Embryonic facial prominence (tissue), 1 donor: ENCODE results near the gene POLRMT.
"Not testable (repeated sequence)": the region's sequence is repeated elsewhere in the genome, so short reads cannot be mapped to it uniquely, and the experiment has no call there.

Experiments
- DNase-seq: peaks from one replicate; pipeline ENCODE4 v3.0.0-alpha.2; 2016; ENCODE audit errors: extremely low spot score

Gene POLRMT

DNA sequence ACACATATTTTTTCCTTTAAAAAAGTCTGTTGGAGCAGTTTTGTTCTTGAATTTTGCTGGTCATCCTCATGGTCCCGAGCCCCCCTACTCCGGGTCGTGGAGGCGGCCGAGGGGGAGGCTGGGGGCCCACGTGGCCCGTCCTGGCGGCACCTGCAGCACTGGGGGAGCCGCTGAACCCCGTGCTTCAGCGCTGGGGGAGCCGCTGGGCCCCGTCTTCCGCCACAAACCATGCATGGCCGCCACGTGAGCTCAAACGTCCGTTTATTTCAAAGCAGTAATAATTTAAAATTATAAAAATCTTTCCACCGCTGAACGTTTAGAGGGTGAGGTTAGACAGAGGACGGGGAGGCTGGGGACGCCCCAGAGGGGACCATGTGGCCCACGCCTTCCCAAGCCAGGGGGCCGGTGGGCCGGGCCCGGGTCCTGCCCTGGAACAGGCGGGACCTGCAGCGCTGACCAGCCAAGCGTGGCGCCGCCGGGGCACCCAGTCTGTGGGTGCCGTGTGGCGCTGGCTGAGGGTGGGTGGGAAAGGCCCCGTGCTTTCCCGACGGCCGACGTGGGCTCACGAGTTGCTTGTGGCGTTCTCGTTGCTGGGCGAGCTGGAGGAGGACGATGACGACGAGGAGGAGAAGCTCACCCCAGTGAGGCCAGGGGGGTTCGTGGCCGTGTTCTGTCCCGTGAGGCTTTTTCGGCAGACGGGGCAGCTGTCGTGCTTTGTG lies 14.4 kb upstream of the POLRMT start:
- no peak for DNase-seq

DNA sequence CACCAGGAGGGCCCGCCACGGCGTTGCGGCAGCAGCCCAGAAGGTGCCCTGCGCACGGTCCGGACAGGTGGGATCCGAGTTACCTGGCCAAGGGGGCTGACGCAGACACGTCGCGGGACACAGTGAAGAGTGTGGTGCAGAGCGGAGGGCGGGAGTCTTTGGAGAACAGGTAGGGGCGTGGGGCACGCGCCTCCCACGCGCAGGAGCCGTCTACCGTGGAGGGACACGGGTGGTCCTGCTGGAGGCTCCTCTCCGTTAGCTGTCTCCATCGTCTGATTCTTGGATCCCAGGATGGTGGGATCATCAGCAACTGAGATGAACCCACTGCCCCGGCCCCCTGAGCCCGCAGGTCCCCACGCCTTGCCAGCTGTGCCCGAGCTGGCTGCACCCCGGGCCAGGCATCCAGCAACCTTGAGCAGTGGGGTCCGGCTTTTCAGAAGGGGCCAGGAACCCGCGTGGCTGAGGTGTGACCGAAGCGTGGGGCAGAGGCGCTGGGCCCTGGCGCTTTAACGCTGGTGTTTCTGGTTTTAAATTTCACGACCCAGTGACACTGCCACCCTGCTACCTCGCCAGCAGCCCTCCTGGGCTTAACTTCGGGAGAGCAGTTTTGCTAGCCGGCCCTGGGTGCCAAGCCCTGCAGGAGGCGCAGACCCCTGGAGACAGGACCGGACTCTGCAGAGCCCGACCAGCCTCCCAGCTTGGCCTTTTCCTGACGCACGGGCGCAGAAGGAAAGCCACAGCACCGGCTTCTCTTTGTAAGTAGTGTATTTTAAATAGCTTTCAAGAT lies 13.6 kb upstream of the POLRMT start:
- no peak for DNase-seq

DNA sequence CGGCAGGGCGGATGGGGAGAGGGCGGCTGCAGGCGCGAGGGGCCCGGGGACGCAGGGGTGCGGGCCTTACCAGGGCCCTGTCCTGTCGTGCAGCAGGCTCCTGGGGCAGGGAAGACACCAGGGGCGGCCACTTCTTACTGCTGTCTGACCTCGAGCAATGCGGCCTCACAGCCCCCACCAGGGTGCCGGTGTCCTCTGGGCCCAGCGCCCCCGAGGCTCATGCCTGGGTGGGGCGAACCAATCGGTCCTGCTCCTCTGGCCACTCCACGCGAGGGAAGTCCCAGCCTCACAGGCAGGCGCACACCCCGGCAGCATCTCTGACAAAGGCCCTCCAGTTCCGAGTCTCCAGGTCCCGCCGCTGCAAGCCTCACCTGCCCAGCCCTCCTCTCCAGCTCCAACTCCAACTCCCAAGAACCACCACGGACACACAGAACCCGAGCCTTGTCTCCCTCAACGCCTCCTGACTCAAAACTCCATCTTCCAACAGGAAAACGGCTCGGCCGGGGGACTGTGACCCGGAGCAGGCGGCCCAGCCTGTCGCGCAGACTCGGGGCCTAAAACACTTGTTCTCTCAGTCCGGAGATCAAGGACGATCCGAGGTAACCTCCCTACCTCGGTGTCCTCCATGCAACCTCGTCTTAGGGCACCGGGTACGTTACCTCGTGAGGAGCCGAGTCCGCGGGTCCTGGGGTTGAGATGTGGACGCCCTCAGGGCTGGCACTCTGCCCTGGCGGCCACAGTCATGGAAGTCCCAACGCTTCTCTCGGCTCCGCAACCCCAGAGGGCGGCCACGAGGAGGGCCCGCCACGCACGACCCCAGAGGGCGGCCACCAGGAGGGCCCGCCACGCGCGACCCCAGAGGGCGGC lies 12.8 kb upstream of the POLRMT start:
- no peak for DNase-seq

DNA sequence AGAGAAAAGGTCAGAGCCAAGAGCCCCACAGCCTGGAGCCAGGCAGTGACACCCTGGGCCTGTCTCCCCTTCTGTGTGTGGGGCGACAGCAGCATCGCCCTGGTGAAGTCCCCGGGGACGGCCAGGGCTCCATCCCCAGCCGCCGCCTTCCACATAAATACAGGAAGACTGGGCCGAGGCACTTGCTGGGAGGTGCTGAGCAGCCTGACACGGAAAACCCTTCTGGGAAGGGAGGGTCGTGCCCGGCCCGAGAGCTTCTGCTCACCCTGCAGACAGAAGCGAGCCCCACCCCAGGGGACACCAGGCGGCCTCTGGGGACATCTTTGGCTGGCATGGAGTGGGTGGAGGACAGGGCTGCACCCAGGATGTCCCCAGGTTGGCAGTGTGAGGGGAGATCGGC lies 11.5 kb upstream of the POLRMT start:
- DNase-seq: no peak

DNA sequence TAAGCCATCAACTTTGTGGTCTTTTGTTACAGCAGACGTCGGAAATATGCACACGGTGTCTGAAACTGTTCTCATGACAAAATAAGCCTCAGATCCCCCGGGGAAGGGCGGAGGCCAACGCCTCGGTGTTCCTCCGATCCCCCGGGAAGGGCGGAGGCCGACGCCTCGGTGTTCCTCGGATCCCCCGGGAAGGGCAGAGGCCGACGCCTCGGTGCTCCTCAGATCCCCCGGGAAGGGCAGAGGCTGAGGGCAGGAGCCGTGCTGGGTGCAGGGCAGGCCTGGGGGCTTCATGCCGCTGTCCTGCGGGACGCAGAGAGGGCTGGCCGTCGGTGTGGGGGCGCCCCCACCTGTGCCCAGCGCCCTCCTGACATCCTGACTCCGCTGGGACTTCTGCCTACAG lies 11.0 kb upstream of the POLRMT start:
- no peak for DNase-seq

DNA sequence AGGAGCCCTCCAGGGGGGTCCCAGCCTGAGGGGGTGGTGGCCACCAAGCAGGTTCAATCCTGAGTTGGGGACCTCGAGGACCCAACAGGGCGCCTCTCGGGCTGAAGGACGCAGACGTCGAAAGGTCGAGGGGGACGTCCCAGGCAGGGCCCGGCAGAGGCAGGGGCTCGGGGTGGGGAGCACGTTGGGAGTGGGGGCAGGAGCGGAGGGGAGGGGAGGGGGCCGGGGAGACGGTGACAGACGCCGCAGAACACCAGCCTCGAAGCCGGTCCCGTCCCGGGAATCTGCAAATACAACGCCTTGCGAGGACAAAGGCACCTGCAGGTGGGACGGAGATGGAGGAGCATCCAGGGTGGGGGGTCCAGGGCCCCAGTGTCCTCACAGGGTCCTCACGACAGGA lies 10.4 kb upstream of the POLRMT start:
- no peak for DNase-seq

DNA sequence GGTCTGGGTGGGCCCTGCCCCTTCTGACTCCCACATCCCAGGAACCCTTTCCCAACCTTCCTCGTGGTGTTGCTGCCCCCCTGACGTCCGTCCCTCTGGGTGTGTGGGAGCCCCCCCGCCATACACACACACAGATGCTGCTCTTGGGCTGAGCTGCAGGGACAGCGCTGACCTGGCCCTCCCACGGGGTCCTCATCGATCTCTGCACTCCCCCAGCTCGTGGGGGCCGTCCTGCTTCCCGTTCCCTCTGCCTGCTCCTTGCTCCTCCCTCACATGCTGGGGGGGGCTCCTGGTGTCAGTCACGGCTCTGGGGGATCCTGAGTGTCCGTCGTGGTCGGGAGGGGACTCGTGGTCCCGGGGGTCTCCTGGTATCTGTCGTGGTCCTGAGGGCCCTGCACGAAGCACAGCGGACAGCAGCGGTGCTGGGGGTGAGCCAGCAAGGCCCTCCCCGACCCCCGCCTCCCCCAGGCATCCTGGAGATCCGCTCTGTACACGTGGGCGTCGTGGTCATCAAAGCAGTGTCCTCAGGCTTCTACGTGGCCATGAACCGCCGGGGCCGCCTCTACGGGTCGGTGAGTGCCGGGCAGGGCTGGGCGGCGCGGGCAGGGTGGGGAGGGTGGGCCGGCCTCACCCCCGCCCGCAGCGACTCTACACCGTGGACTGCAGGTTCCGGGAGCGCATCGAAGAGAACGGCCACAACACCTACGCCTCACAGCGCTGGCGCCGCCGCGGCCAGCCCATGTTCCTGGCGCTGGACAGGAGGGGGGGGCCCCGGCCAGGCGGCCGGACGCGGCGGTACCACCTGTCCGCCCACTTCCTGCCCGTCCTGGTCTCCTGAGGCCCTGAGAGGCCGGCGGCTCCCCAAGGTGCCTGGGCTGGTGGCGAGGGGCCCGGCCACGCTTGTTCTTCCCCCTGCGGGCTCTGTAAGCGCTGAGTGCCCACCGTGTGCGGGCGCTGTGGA lies 9.7 kb upstream of the POLRMT start:
- no peak for DNase-seq

DNA sequence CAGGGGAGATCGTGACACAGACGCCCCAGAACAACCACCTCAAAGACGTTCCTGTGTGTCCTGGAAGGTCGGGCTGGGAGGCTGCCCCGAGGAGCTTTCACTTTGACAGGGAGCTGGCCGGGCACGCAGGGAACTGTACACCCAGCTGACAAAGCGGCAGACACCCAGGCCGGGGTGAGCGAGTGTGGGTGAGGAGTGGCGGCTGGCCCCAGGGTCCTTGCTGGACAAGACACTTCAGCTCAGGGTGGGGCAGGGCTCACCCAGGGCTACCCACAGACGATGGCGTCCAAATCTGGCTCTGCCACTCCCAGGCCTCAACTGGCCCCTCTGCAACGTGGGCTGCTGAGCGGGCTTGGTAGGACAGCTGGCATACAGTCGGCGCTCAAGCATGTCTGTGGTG lies 8.4 kb upstream of the POLRMT start:
- no peak for DNase-seq

DNA sequence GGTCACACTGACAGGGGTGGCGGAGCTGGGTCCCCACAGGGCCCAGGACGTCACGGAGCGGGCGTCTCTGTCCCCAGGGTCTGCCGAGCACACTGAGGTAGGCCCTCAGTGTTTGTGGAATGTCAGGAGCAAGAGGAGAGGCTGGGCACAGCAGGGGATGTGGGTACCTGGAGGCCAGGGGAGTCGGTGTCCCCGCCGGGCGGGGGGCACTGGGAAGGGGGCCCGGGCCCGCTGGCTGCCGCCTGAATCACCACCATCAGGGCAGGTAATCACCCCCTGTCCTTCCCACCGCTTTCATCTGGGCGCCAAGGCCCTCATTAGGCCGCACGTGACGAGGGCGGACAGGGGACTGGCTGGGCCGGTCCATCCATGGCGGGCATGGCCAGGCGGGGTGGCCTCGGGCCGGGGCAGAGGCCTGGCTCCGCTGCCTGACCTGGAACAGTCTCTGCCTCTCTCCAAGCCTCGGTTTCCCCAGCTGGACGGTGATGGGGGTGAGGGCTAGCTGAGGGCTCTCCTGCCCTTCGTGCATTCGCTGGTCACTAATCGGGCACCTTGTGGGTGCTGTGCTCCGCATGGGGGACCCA lies 7.4 kb upstream of the POLRMT start:
- no peak for DNase-seq

DNA sequence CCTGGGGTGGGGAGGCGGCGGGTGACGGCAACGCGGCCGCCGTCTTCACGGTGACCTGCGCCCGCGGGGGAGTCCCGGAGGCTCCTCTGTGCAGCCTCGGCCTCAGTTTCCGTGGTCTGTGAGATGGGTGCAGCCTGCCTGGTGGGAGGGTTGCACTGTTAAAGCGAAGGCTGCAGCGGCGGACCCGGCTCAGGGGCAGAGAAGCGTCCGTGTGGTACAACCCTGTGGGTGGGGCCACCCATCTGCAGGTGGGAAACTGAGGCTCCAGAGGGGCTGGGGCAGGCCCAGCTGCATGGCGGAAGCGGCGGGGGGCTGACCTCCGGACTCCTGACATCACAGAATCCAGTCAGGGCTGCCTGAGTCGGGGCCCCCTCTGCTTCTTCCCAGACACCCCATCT lies 6.8 kb upstream of the POLRMT start:
- no peak for DNase-seq

DNA sequence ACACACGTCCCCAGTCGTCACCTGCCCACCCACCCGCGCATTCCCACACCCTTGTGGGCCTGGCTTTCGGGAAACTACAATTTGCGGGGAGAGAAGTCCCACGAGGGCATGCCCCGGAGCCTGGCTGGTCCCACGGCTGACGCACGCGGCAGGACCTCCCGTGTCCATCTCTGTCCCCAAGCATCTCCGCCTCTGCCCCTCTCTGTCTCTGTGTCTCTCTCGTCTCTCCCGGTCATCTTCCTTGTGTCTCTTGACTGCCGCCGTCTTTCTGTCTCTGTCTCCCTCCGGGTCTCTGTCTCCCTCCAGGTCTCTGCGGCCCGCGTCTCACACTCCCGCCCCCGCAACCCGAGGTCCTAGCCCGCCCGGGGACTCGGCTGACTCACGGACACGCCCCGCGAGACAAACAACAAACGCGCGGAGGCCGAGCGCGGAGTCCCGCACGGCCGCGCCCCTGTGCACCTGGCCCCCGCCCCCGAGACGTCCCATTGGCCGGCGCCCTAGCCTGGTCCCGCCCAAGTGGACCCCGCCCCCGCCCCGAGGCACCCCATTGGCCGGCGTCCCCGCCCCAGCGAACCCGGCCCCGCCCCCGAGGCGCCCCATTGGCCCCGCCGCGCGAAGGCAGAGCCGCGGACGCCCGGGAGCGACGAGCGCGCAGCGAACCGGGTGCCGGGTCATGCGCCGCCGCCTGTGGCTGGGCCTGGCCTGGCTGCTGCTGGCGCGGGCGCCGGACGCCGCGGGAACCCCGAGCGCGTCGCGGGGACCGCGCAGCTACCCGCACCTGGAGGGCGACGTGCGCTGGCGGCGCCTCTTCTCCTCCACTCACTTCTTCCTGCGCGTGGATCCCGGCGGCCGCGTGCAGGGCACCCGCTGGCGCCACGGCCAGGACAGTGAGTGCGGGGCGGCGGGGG lies 6.2 kb upstream of the POLRMT start, which contains the start of gene FGF22:
FGF22 (plus strand) TSS at position 627 of the 908 bp plus-strand sequence; CDS start at position 674, 47 bp downstream.
- no peak for DNase-seq

DNA sequence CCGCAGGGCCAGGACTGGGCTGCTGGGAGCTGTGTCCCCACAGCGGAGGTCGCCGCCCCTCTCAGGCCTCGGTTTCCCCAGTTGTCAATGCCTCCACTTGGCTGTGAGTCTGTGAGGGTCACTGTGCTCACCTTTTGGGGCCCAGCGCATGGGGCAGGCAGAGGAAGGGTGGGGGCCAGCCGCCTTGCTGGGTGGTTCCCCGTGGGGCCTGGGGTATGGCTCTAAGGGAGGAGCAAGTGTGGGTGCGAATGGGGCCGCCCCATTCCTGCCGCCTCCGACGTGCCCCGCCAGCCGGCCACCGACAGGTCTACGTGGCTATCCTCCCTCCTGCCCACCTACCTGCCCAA lies 5.5 kb upstream of the POLRMT start:
- no peak for DNase-seq

DNA sequence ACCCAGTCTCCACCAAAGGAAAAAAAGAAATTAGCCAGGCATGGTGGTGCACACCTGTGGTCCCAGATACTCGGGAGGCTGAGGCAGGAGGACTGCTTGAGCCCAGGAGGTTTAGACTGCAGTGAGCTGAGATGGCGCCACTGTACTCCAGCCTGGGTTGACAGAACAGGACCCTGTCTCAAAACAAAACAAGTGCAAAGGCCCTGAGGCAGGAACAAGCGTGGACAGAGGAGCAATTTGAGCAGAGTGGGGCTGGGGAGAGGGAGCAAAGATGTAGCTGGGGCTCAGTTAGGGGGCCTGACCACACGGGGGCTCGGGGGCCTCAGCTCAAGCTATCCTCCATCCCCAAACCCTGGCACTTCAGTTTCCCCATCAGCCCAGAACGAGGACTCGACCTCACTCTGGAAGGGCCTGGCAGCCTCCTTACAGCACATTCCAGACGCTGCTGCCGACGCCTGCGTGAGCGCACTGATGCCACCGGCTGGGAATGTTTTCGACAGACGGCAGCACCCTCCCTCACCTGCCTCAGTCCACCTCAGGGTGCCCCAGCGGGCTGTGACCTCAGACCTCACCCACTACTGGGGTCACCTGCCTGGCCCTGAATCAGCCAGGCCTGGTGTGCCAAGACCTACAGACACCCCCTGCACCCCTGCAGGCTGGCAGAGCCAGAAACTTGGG lies 1.8 kb upstream of the POLRMT start:
- DNase-seq: no peak

DNA sequence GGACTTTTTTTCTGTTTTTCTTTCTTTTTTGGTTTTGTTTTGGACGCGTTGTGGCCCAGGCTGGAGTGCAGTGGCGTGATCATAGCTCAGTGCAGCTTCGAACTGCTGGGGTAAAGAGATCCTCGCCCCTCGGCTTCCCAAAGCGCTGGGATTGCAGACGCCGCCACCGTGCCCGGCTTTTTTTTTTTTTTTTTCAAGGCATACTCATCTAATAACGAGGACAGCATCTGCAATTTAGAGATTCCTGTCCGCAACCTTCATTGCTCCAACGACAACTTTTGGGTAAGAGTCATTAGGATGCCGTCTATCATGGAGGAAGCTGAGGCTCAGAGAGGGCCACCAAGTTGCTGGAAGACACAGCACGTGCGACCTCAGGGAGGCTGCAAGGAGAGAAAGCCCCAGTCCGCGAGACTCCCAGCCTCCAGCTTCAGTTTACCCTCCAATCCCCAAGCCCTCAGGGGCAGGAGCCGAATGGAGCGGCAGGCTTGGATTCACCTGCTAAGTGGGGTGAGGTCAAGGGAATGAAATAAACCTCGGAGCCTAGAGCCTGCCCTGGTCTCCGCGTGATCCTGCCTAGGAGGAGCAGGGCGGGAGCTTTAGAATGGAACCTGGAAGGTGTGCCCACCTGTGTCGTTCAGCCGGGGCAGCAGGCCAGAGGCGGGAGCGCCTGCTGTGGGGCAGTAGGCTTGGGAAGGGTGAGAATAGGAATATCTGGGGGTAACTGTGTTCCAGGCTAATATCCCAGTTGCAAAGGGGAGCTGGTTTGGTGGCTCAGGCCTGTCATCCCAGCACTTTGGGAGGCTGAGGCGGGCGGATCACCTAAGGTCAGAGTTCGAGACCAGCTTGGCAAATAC lies 676 bp upstream of the POLRMT start:
- no peak for DNase-seq

DNA sequence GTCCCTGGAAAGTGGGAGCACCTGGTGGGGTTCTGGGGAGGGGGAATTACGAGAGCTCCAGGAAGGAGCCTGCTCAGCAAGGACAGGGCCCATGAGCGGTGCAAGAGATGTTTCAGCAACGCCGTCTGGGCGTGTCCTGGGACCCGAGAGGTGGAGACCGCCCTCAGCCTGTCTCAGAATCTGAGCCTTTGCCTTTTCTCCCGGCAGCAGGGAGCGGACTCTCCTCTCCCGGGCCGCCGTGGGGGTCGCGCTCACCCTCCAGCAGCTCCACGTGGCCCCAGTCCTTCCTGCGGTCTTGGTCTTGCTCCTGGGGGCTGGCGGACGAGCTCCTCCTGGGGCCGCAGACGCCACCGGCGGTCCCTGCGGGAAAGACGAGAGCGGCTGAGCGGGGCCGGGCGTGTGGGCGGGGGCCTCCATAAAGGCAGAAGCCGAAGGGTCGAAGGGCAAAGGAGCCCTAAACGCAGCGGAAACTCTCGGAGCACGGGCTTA lies 714 bp downstream of the POLRMT start:
- no peak for DNase-seq

DNA sequence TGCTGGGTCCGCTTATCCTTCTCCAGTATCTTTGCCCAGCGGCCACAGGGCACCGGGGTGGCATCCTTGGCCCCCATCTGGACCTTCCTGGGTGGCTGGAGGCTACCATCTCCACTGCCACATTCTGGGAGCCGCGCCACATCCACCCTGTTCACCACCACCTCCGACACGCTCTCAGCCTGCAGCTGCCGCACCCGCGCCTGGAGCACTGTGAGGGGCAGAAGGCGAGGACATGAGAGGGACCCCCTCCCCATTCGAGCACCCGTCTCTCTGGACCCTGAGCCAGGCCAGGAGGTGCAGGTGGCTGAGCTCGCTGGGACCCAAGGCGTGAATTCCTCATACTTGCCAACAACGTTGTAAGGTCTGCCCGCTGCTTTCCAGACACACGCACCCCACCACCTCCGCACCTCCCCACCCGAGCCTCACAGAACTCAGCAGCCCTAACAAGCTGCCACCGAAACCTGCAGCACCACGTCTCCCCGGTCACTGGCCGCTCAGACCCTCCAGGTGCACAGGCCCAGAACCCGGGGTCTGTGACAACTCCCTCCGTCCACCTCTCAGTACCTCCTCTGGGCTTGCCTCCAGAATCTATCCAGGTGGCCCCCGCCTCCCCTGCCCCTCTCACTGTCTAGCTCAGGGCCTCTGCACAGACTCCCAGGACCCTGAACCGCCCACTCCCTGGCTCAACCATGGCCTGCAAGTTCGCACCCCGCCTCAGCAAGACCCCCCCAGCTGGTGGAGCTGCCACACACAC lies 3.2 kb downstream of the POLRMT start:
- DNase-seq: no peak

DNA sequence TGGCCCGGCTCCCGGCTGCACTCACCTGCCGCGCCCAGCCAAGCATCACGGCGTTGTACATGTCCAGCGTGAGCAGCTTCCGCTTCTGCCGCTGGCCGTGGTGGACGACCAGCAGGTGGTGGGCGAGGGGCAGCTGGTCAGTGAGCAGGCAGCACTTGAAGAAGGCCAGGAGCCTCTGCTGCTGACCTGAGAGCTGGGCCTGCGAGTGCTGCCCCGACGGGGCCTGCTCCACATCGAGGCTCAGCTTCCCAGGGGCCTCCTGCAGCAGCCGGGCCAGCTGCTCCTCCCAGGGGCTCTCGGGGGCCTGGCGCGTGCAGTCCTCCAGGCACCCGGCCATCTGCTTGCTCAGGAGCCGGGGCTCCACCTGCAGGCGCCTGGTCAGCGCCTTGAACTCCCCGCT lies 3.8 kb downstream of the POLRMT start:
- DNase-seq: not testable (repeated sequence)
